ENCODE data around the gene HSPG2.
"Not testable (repeated sequence)": the region's sequence is repeated elsewhere in the genome, so short reads cannot be mapped to it uniquely, and the experiment has no call there.

The HSPG2 gene

DNA sequence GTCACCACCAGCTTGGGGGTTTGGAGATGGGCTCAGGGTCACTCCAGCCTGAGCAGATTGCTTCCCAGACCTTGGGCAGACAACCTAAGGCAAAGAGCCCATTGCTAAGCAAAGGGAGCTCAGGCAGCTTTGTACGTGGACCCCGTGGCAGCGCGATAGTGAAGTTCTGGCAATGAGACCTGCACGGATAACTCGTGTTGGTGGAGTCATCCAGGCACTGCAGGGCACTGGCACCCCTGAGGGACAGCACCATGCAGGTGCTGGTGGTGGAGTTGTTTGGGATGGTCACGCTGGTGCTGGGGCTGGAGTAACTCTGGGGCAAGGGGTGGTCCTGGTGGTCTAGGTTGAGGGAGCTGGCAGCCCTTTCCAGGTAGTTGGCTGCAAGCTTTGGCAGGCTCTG is 13.6 kb upstream of the HSPG2 start:
- Histone ChIP-seq H3K9me2 (replicated peaks; ENCODE audit: insufficient read depth, low read length) (no peaks in the 10 kb centered on the region), H3K4me3 (ENCODE audit: insufficient read depth, low read length, poor library complexity, severe bottlenecking) (no peak overlapping the region), H3K9me3 (ENCODE audit: insufficient read depth, low read length) (no peaks in the 10 kb centered on the region), H3F3A (ENCODE audit: insufficient read depth) (no peaks in the 10 kb centered on the region), H3K9ac (ENCODE audit: low read length) (no peak overlapping the region), H3K36me3 (ENCODE audit: low read length) (no peaks in the 10 kb centered on the region), H4K20me1 (ENCODE audit: low read depth, low read length) (no peaks in the 10 kb centered on the region), H3K79me2 (ENCODE audit: insufficient read depth, low read length) (no peaks in the 10 kb centered on the region), H3K27me3 (ENCODE audit: low read length) (no peaks in the 10 kb centered on the region), H3K27ac (ENCODE audit: low read depth, low read length) (no peak overlapping the region), H2AFZ (ENCODE audit: low read depth, low read length, severe bottlenecking) (no peak overlapping the region), H3K4me2 (ENCODE audit: low read depth, low read length, poor library complexity, severe bottlenecking) (no peak overlapping the region)
- no peak for TF ChIP-seq EZH2phosphoT487 (conservative IDR thresholded peaks at IDR 0.05; ENCODE audit: low read length)
- TF ChIP-seq, protein P1, sequence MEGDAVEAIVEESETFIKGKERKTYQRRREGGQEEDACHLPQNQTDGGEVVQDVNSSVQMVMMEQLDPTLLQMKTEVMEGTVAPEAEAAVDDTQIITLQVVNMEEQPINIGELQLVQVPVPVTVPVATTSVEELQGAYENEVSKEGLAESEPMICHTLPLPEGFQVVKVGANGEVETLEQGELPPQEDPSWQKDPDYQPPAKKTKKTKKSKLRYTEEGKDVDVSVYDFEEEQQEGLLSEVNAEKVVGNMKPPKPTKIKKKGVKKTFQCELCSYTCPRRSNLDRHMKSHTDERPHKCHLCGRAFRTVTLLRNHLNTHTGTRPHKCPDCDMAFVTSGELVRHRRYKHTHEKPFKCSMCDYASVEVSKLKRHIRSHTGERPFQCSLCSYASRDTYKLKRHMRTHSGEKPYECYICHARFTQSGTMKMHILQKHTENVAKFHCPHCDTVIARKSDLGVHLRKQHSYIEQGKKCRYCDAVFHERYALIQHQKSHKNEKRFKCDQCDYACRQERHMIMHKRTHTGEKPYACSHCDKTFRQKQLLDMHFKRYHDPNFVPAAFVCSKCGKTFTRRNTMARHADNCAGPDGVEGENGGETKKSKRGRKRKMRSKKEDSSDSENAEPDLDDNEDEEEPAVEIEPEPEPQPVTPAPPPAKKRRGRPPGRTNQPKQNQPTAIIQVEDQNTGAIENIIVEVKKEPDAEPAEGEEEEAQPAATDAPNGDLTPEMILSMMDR (IDR thresholded peaks at IDR 0.05; ENCODE audit: insufficient read depth, low read length, poor library complexity, severe bottlenecking), result no peak

- H4K20me1 ChIP-seq (ENCODE audit: low read depth, low read length), result no peaks in the 10 kb centered on the region
- no peaks in the 10 kb centered on the region for H3K9me3 ChIP-seq (ENCODE audit: insufficient read depth, low read length)
- H3K9ac ChIP-seq (ENCODE audit: low read length), result no peak overlapping the region
- H3K36me3 ChIP-seq (ENCODE audit: low read length), result no peaks in the 10 kb centered on the region
- no peaks in the 10 kb centered on the region for H3F3A ChIP-seq (ENCODE audit: insufficient read depth)
- no peak overlapping the region for H3K4me3 ChIP-seq (ENCODE audit: insufficient read depth, low read length, poor library complexity, severe bottlenecking)
- H3K79me2 ChIP-seq (ENCODE audit: insufficient read depth, low read length), result no peaks in the 10 kb centered on the region
- no peak for TF ChIP-seq EZH2phosphoT487 (conservative IDR thresholded peaks at IDR 0.05; ENCODE audit: low read length)
- TF ChIP-seq, protein P1 (IDR thresholded peaks at IDR 0.05; ENCODE audit: insufficient read depth, low read length, poor library complexity, severe bottlenecking), result no peak
- H3K4me2 ChIP-seq (ENCODE audit: low read depth, low read length, poor library complexity, severe bottlenecking), result no peak overlapping the region
- no peak overlapping the region for H2AFZ ChIP-seq (ENCODE audit: low read depth, low read length, severe bottlenecking)
- no peaks in the 10 kb centered on the region for H3K9me2 ChIP-seq (replicated peaks; ENCODE audit: insufficient read depth, low read length)
- no peak overlapping the region for H3K27ac ChIP-seq (ENCODE audit: low read depth, low read length)
- H3K27me3 ChIP-seq (ENCODE audit: low read length), result no peaks in the 10 kb centered on the region
Measured at GRCh38 chr1:21946836-21947587, 9.9 kb upstream of the HSPG2 start.

GRCh38 chr1:21944733-21945073 is 7.6 kb upstream of the HSPG2 start:
- Histone ChIP-seq H3K4me3 (ENCODE audit: insufficient read depth, low read length, poor library complexity, severe bottlenecking) (no peak overlapping the region), H3K4me2 (ENCODE audit: low read depth, low read length, poor library complexity, severe bottlenecking) (no peak overlapping the region), H4K20me1 (ENCODE audit: low read depth, low read length) (no peaks in the 10 kb centered on the region), H3K9ac (ENCODE audit: low read length) (no peak overlapping the region), H3K36me3 (ENCODE audit: low read length) (no peaks in the 10 kb centered on the region), H3K27me3 (ENCODE audit: low read length) (no peaks in the 10 kb centered on the region), H3K79me2 (ENCODE audit: insufficient read depth, low read length) (no peaks in the 10 kb centered on the region), H2AFZ (ENCODE audit: low read depth, low read length, severe bottlenecking) (no peak overlapping the region), H3K9me2 (replicated peaks; ENCODE audit: insufficient read depth, low read length) (no peaks in the 10 kb centered on the region), H3K27ac (ENCODE audit: low read depth, low read length) (no peak overlapping the region), H3K9me3 (ENCODE audit: insufficient read depth, low read length) (no peaks in the 10 kb centered on the region), H3F3A (ENCODE audit: insufficient read depth) (no peaks in the 10 kb centered on the region)
- TF ChIP-seq, protein P1 (IDR thresholded peaks at IDR 0.05; ENCODE audit: insufficient read depth, low read length, poor library complexity, severe bottlenecking), result no peak
- no peak for TF ChIP-seq EZH2phosphoT487 (conservative IDR thresholded peaks at IDR 0.05; ENCODE audit: low read length)

DNA sequence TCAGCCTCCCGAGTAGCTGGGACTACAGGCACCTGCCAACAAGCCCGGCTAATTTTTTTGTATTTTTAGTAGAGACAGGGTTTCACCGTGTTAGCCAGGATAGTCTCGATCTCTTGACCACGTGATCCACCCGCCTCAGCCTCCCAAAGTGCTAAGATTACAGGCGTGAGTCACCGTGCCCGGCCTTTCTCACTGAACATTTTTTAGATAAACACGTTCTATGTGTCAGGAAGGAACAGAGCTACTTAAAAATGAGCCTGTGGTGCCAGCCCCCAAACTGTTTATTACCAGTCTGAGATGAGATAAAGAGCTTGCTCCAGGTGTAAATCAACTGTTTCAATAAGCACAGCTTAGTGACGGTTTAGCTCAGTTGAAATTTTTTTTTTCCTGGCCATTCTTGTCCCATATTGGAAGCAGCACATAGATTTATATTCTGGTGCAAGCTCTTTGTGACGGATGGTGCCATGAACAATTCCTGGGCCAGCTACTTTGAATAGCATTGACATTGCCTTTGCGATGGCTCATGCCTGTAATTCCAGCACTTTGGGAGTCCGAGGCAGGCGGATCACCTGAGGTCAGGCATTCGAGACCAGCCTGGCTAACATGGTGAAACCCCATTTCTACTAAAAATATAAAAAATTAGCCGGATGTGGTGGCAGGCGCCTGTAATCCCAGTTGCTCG is 6.0 kb upstream of the HSPG2 start:
- H3K9ac ChIP-seq (ENCODE audit: low read length); H3K27ac ChIP-seq (ENCODE audit: low read depth, low read length): not testable (repeated sequence)

More for the DNA sequence above, 6.0 kb upstream of the HSPG2 start:
- H3K79me2 ChIP-seq (ENCODE audit: insufficient read depth, low read length); H2AFZ ChIP-seq (ENCODE audit: low read depth, low read length, severe bottlenecking); H3K4me2 ChIP-seq (ENCODE audit: low read depth, low read length, poor library complexity, severe bottlenecking); H3K4me3 ChIP-seq (ENCODE audit: insufficient read depth, low read length, poor library complexity, severe bottlenecking); H3K36me3 ChIP-seq (ENCODE audit: low read length); H4K20me1 ChIP-seq (ENCODE audit: low read depth, low read length); H3F3A ChIP-seq (ENCODE audit: insufficient read depth); H3K9me3 ChIP-seq (ENCODE audit: insufficient read depth, low read length); H3K27me3 ChIP-seq (ENCODE audit: low read length); H3K9me2 ChIP-seq (replicated peaks; ENCODE audit: insufficient read depth, low read length): not testable (repeated sequence)

Measured in SU-DHL-6 (cell line).